Uterus (tissue), 2 donors: ENCODE data around the gene CKS1B.

Experiments
- CTCF ChIP-seq, 4 experiments: fragments of 200-600 bp in 2 of 4; fragments of 450-650 bp in 2 of 4; sonication (generic) in 2 of 4; IDR thresholded peaks; one replicate each; pipeline ENCODE4 v1.5.1; 2016 to 2019; ENCODE audit warnings: antibody characterized with exemption in 4 of 4, mild to moderate bottlenecking in 2 of 4, moderate library complexity in 1 of 4
- POLR2A ChIP-seq, 2 donors: fragments of 450-650 bp; IDR thresholded peaks; one replicate each; pipeline ENCODE4 v1.6.1; 2016; ENCODE audit warnings: antibody characterized with exemption in 2 of 2, mild to moderate bottlenecking in 1 of 2, moderate library complexity in 1 of 2

GRCh38 chr1:154992721-154993571 lies 18.5 kb downstream of the CKS1B start:
- TF ChIP-seq CTCF (IDR thresholded peaks at IDR 0.05): no peak
- no peak for TF ChIP-seq POLR2A (IDR thresholded peaks at IDR 0.05)
